GM13977 (cell line): ENCODE data around the gene LYZL1.
A peak's percentile ranks its signal among the peaks of the same experiment; 100 is the strongest.

Experiments
- DNase-seq: peaks from one replicate; pipeline ENCODE4 v3.0.0; 2012; ENCODE audit warnings: low spot score
- in situ Hi-C: fragments of 300-500 bp; cut with MboI; formaldehyde crosslinking; loops from one replicate; pipeline ENCODE4 v1.12.0; 2022; ENCODE audit warnings: low sequenced_read_pairs, low pct_unique_long_range_greater_than_20kb, mixed read lengths, inconsistent platforms; ENCODE audit not compliant: unreplicated experiment
- TF ChIP-seq, protein P1 (sequence below): IDR thresholded peaks from 2 replicates; pipeline ENCODE4 v1.5.1; 2012; ENCODE audit warnings: mild to moderate bottlenecking, control low read depth; ENCODE audit not compliant: insufficient read depth; ENCODE audit errors: extremely low read depth, missing control alignments

Gene LYZL1

DNA sequence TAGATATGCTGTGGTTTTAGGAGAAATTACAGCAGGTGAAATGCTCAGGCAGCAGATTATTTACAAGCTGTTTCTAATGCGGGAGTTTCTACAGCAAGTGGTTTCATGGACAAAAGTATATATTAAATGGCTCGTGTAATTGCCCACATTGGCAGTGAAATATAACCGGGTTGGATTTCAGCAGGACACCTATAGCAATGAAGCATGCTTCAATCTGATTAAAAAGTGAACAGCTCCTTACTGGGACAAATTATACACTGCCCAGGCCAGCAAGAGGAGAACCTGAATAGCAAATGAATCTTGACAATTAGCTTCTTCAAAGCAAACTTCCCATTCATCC is 35.2 kb upstream of the LYZL1 start:
- TF ChIP-seq, protein P1, sequence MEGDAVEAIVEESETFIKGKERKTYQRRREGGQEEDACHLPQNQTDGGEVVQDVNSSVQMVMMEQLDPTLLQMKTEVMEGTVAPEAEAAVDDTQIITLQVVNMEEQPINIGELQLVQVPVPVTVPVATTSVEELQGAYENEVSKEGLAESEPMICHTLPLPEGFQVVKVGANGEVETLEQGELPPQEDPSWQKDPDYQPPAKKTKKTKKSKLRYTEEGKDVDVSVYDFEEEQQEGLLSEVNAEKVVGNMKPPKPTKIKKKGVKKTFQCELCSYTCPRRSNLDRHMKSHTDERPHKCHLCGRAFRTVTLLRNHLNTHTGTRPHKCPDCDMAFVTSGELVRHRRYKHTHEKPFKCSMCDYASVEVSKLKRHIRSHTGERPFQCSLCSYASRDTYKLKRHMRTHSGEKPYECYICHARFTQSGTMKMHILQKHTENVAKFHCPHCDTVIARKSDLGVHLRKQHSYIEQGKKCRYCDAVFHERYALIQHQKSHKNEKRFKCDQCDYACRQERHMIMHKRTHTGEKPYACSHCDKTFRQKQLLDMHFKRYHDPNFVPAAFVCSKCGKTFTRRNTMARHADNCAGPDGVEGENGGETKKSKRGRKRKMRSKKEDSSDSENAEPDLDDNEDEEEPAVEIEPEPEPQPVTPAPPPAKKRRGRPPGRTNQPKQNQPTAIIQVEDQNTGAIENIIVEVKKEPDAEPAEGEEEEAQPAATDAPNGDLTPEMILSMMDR = no peak
- DNase-seq = no peak
- in situ Hi-C loops = no loop called here

DNA sequence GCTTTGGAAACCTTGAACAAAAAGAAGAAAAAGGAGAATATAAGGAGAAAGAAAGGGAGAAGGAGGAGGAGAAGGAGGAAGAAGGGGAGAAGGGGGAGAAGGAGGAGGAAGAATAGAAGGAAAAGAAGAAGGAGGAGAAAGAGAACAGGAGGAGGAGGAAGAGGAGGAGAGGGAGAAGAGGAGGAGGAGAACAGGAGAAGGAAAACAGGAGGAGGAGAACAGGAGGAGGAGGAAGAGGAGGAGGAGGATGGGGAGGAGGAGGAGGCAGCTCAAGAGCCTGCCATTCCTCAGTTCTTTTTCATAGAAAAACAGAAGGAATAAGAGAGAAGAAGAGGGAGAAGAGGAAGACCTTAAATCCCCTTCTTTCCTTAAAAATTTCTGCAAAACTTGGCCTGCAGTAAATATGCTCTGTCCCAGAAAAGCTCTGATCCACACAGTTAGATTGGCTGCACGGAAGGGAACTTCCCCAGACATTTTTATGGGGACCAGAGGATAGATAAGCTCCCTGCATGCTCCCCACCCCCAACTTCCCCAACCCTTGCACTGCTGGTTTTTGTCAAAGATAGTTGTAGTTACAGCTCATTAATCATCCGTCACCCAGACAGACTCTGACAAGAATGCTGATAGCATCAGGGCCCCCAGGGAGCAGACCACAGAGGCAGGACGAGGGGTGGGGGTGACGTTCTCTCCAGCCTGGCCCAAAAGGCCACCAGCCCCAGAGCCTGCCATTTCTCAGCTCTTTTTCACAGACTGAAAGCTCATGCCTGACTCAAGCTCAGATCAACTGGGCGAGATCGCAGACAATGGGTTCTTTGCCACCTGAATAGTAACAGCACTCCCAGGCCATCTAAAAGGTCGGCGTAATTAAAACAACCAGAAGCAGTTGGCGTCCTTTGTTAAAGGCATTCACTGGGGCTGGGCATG is 34.5 kb upstream of the LYZL1 start:
- DNase-seq = peak; percentile 44
- TF ChIP-seq, protein P1 = no peak
- in situ Hi-C loops = no loop called here

DNA sequence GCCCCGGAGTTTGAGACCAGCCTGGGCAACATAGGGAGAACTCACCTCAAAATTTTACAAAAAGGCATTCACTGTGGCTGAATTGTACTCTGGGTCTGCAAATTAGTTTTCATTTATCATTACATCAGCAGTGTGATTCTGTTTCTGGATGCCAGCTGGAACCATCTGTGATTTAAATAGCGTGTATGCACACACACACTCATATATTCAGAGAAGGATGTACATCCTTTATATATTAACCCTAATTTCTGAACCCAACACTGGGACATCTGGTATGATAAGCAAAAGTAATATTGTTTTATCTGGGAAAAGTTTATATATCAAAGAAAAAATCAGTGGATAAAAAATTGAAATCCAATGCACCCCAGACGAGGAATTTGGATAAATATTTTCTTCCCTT is 33.8 kb upstream of the LYZL1 start:
- in situ Hi-C loops = no loop called here
- no peak for DNase-seq
- TF ChIP-seq, protein P1 = no peak

DNA sequence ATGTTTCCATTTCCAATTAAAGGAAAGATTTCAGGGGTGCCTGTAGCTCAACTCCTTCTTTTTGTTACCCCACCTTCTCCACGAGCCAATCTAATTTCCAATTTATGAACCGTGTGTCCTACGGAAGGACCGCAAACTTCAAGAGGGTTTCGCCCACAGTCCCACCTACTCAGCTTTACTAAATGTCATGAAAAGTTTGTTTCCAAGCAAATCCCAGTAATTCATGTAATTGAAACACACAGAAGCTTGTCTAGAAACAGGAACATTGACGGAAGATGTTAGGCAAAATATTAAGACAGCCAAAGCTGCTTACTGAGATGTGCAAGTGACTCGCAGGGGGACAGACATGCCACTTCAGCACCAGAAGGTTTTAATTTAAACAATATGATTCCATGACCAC is 32.9 kb upstream of the LYZL1 start:
- DNase-seq = no peak
- in situ Hi-C loops = no loop called here
- TF ChIP-seq, protein P1 = no peak

DNA sequence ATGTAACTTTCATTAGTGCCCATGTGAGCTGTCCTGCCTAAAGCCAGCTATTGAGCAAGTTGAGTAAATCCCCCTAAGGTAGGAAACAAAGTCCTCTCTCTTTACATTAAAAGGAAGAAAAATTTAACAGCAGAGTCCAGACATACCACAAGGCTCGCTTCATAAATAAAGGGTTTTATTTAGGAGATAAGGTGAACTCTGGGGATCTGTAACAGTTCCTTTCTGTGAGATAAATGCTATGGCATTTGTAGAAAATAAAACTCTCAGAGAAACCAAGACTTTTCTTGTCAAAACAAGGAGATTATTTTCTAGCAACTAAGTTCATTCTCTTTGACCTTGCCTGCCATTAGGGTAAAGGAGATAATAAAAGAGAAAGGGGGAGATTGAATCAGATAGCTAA is 32.3 kb upstream of the LYZL1 start:
- DNase-seq = no peak
- TF ChIP-seq, protein P1 = no peak
- in situ Hi-C loops = no loop called here

DNA sequence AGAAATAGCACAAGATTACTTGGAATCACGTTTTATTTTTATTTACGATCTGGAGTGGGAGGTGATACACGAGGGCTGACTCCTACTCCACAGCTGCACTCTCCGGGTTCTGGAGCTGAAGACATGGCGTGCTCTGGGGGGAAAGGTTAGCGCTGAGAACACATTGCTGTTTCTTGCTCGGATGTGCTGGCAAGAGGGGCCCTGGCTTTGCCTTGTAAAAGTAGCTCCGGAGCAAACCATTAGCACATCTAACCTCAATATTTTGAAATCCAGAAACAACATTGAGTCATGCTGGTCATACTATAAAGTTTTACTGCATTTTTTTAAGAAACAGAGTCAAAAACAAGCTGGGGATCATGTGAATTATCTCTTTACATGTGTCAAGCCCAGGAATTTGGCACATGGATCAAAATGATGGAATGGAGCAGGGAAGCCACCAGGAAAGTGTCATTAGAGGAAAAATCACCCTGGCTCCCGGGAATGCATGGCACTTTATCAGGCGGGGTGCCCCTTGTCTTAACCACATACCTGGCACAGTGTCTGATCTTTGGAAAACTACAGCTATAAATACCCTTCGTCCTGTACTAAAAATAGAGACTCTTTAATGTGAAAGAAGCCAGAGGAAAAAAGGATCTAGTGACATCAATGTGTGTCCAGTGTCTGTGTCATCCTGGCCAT is 31.6 kb upstream of the LYZL1 start:
- TF ChIP-seq, protein P1 = no peak
- in situ Hi-C loops = no loop called here
- DNase-seq = no peak
